GM21526 (cell line): Measurements from ENCODE around the gene VKORC1L1.
"Not testable (repeated sequence)": the region's sequence is repeated elsewhere in the genome, so short reads cannot be mapped to it uniquely, and the experiment has no call there.

Experiments used
- ATAC-seq: cut with Tn5 transposase; IDR thresholded peaks from one replicate; pipeline ENCODE4 v1.9.1; 2021; ENCODE audit warnings: moderate library complexity; ENCODE audit not compliant: unreplicated experiment, low FRiP score

Gene VKORC1L1

DNA sequence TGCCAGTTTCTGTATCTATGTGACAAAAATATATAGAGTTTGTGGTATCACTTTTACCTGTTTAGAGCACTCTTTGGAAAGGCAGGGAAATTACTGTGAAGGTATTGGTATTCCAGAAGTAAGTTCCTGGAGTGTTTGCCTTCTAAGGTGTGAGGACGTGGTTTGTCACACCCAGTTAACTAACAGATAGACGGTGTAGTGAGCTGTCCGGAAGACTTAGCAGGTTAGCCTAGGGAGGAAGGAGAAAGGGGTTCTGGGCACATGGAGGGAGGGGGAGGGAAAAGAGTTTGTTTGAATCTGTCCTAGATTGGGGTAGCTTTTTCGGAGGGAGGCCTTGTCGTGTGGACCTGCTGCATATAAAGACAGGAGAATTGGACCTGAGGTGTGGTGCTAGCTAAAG is 7.4 kb downstream of the VKORC1L1 start:
- ATAC-seq, result not testable (repeated sequence)

DNA sequence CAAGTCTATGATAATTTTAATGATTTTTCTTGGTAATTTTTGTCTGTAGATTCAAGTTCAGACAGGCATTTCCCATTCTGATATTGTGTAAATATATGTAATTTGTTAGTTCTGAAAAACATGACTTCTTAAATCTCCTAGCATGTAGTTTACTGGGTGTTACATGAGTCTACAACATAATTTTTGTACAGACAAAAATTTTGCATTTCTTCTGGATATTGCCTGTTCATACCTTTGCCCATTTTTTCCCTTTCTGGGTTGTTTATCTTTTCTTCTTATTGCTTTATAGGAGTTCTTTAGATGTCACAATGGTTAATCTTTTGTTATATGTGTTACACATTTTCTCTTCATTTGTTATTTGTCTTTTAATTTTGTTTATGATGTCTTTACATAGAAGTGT is 12.1 kb downstream of the VKORC1L1 start:
- ATAC-seq, result not testable (repeated sequence)

DNA sequence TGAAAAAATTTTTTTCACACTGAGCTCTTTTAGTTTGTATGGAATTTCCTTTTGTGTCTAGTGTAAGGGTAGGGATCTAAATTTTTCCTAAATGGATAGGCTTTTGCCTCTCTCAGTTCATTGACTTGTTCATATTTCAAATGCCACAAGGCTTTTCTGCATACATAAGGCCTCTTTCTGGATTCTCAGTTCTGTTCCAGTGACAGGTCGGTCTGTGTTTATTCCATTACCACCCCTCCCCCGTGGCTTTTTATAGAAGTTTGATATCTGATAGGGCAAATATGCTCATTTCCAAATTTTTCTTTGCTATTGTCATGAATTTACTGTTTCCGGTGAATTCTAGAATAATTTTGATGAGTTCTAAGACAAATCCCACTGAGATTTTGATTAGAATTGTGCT is 12.7 kb downstream of the VKORC1L1 start:
- not testable (repeated sequence) for ATAC-seq

DNA sequence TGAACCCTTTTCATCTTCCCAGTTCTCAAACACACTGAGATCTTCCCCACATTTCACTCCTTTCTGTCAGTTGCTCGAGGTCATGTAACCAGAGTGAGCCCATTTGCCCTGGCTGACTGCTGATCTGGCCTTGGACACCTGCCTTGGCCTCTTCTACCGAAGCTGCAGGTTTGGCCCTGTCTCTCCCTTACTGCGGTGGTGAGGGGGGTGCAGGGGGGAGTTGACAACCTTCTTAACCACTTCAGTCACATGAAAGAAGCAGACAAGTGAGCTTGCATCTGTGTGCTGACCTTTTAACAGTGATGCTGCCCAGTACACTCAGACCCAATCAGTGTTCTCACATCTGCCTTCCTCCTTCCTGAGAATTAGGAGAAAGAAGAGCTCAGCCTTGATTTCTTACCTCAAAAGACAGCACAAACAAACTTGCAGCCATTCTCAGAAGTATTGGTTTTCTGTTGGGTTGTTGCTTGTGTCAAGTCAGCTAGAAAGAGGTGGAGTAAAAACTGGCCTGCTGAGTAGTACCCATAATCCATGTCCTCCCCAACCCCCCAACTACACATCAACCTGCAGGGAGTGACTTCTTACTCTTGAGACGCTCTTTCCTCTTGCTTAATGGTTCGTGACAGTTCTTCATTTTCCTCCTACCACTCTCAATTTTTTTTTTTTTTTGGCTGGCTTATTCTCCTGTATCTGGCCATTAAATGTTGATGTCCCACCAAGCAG is 15.7 kb downstream of the VKORC1L1 start:
- ATAC-seq, result not testable (repeated sequence)

DNA sequence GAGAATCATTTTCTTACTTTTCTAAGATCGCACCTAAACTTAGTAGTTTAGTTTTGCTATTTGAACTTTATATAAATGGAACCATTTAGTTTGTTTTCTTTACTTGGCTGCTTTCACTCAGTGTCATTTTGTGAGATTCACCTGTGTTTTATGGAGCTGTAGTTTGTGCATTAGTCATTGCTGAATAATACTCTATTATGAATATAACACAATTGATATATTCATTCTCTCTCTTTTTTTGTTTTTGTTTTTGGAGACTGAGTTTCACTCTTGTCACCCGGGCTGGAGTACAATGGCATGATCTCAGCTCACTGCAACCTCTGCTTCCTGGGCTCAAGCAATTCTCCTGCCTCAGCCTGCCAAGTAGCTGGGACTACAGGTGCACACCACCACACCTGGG is 16.8 kb downstream of the VKORC1L1 start:
- ATAC-seq, result not testable (repeated sequence)

DNA sequence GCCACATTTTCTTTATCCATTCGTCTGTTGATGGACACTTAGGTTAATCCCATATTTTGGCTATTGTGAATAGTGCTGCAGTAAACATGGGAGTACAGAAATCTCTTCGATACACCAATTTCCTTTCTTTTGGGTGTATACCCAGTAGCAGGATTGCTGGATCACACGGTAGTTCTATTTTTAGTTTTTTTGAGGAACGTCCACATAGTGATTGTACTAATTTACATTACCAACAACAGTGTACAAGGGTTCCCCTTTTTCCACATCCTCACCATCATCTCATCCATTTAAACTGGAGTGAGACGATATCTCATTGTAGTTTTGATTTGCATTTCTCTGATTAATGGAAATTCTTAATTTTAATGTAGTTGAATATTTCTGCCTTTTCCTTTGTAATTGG is 19.3 kb downstream of the VKORC1L1 start:
- ATAC-seq, result no peak

DNA sequence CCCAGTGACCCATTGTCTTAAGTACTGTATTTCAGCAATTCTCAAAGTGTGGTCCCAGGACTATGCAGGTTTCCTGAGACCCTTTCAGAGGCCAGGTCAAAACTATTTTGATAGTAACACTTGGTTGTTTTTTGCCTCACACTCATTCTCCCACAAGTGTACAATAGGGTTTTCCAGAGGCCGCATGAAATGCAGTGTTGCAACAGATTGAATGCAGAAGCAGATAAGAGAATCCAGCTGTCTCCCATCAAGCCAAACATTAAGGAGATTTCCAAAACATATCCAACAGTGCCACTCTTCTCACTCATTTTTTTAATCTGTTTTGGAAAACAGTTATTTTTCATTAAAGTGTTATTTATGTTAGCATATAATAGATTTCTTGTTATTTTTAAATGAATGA is 20.0 kb downstream of the VKORC1L1 start:
- no peak for ATAC-seq

DNA sequence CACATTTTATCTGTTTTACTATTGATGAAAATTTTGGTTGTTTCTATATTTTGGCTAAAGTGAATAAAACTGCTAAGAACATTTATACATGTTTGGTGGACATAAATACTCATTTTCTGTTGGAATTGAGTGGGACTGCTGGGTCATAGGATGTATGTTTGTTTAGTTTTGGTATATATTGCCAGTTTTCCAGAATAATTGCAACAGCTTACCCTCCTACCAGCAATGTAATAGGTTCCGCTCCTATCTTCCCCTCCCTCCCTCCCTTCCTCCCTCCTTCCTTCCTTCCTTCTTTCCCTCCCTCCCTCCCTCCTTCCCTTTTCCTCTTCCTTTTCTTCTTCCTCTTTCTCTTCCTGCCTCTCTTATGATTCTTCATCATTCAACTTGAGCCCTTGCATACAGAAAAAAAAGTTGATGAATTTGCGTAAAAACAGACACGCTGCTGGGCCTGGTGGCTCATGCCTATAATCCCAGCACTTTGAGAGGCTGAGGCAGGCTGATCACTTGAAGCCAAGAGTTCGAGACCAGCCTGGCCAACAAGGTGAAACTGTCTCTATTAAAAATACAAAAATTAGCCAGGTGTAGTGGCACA is 23.5 kb downstream of the VKORC1L1 start:
- no peak for ATAC-seq

DNA sequence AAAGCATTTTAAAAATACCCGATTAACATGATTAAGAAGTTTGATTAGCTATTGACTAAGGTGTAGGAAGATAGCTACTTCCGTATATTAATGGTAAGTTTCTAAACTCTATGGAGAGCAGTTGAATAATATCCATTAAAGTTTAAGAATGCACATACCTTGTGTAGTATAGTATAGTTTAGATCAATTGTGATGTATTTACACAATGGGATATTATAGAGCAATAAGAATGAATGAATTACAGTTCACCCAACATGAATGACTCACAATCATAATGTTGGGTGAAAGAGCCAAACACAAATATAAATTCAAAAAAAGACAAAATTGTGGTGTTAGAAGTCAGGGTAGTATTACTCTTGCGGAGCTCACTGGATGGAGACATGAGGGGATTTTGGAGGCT is 24.4 kb downstream of the VKORC1L1 start:
- not testable (repeated sequence) for ATAC-seq

DNA sequence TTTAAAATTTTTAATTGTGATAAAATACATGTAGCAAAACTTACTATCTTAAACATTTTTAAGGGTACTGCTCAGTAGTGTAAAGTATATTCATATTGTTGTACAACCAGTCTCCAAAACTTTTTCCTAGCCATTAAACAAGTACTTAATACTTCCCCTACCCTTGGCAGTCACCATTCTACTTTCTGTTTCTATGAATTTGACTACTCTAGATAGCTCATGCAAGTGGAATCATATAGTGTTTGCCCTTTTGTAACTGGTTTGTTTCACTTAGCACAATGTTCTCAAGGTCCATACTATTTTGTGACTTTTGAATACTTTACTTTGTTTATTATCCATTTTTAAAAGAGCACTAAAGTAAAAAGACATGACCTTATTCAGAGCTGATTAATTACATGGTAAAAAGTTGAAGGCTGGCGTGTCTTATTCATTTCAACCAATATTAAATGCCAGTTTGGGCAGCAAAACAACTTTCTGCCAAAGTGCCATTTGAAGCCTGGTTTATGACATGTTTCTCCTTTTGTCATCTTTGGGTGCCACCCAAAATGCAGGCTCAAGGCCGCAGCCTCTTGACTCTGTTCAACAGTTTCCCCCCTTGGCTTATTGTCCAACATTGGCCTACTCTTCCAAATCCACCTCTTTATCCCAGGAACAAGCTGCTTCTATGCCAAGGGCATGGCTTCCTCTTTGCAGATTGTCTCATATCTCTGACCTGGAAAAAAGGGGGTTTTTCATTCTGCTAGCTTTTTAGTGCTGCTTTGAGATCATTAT is 26.0 kb downstream of the VKORC1L1 start:
- ATAC-seq, result not testable (repeated sequence)

DNA sequence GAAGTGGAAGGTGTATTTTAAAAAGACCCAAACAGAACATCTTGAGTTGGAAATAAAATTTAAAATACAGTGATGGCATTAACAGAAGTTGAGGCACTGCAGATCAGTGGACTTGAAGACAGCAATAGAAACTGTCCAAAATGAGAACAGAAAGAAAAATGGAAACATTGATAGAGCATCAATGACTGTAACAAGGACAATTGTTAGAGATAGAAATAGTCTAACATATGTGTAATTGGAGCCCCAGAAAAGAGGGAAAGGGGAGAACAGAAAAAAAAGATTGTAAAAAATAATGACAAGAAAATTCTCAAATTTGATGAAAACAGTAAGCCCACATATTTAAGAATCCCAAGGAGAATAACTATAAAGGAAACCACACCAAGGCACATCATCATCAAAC is 29.4 kb downstream of the VKORC1L1 start:
- ATAC-seq, result no peak

DNA sequence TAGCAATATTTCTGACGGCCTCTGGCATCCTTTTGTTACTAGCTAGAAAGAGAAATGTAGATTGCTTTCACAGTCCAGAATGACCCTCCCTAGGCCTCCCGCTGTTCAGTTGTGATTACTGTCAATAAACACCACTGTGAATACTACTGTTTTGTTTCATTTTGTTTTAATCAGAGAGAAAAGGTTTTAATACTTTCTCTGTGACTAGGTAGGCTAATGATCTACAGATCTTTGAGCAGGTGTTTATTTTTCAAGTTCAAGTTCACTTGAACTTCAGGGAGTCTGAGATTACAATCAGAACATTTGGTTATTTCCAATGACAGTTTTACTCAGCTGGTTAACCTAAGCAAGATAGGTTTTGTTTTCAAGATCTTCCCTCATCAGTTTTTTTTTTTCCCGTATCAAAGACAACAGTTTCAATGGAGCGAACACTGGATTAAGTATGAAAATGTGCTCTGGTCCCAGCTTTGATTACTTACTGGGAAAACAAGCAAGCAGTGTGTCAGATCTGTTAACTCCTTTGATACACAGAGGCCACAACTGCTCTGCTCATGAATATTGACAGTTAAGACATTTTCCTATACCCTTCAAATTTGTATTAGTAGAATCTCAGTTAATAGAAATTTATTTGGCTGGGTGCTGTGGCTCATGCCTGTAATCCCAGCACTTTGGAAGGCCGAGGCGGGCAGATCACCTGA is 34.8 kb downstream of the VKORC1L1 start:
- ATAC-seq, result no peak

DNA sequence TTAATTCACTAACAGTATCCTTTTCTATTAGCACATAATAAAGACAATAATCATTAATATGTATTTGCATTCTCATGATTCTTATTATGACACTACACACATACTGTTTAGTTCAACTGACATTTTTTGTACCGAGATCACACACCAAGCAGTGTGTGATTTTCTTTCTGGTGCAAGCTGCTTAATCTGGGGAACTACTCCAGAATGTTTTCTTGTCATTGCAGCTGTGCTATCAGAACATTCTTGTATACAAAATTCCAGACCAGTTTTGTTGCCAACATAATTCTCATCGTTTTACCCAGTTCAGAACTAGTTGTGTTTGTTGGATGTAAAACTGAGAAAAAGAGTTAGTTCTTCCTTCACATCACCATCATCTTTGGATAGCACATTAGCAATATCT is 37.4 kb downstream of the VKORC1L1 start:
- ATAC-seq, result no peak

DNA sequence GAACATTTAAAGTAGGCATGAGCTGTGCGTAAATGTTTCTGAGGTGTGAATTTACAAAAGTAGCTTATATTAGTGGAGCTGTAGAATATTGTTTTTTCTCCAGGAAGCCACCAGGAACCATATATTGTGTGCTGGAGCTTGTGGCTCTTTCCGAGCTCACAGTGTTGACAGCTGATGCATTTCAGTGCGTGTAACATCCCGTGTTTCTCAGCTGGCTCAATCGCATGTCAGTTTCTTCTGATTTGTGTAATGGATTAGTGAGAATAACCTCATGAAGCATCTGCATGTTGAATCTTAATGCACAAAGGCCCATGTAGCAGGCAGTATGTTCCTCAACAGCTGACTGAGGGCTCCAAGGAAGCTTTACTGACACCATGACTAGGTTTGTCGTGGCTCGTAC is 39.4 kb downstream of the VKORC1L1 start:
- ATAC-seq, result no peak

DNA sequence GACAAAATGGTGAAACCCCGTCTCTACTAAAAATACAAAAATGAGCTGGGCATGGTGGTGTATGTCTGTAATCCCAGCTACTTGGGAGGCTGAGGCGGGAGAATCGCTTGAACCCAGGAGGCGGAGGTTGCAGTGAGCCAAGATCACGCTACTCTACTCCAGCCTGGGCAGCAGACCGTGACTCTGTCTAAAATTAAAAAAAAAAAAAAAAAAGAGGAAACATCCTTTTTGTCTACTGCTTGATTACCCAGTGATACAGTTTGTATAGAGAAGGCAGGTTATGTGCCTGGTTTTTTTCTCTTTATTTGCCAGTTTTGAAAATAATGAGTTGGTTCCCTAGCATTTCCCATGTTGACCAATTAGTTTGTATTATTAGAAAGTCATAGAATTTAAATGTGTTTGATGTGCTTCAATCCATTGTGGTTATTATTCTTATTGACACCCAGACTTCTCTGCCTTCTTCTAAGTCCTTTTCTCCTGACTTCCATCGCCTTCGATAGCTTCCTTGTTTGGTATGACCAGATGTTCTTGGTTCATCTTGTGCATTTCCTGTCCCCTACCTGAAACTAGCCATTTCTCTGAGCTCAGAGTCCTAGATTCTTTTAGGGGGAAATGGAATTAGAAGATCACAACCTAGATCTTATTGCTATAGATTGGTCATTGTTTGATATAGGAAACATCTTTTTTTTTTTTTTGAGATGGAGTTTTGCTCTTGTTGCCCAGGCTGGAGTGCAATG is 43.2 kb downstream of the VKORC1L1 start:
- no peak for ATAC-seq

DNA sequence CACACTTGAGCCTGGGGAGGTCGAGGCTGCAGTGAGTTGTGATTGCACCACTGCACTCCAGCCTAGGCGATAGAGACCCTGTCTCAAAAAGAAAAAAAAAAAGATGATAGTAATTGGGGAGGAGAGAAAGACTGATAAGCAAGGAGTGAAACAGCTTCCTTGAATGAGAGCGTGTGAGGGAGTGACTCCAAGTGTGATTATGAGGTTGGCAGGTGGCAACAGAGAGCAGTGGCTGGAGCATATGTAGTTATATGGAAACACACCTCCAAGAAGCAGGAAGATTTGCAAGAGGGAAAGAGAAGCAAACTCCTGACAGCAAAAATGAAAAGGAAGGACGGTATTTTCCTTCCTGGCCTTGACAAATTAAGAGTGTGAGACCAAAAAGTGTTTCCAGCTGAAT is 50.4 kb downstream of the VKORC1L1 start:
- no peak for ATAC-seq

DNA sequence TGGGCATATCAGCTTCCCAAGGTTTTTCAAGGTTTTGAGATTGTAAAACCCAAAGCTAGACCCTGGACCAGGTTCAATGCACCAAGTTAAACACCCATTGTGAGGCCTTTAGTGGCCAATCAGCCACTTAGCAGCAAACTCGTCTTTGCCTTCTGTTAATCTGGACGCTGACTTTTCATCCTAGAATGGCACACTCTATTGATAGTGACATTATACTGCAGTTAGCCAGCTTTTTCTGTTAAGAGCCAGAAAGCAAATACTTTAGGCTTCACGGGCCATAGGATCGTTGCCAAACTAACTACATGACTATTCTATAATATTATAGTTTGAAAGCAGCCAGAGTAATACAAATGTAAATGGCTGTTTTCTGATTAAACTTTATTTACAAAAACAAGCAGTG is 51.3 kb downstream of the VKORC1L1 start:
- ATAC-seq, result no peak

DNA sequence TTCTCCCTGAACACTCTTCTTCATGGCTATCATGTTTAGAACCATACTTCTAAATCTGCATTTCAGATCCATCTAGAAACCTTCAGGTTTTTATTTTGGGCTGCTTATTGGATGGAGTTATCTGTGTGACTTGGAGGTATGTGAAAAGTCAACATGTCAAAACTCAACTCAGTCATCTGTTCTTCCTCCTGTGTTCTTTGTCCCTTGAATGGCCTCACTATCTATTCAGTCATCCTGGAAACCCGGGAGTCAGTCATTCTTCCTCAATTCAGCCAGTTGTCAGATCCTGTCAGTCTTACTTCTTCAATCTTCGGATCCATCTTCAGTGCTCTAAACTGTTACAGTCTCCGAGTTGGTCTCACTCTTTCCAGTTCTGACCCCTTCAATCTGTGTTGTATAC is 52.2 kb downstream of the VKORC1L1 start:
- no peak for ATAC-seq

DNA sequence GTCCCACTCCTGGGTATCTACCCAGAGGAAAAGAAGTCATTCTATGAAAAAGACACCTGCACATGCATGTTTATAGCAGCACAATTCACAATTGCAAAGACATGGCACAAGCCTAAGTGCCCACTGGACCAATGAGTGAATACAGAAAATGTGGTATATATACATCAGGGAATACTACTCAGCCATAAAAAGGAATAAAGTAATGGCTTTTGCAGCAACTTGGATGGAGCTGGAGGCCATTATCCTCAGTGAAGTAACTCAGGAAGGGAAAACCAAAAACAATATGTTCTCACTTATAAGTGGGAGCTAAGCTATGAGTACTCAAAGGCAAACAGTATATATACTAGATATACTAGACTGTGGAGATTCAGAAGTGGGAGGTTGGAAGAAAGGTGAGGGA is 53.7 kb downstream of the VKORC1L1 start:
- no peak for ATAC-seq
